ENCODE results near the gene SPC24. TPM values are rescaled to one million over a fixed set of nuclear protein-coding genes. Genes with fewer than 3 reads are reported as not detected.

Gene SPC24
- total and polyA plus RNA-seq, 9 of the 15 experiments (the other 6 are each of a cell fraction or from before 2014, with no cell fraction given) = 18.2 to 154 (median 60.9) TPM

GRCh38 chr19:11155373-11156120 lies at the start of gene SPC24 (continued):
- TF ChIP-seq GMEB1 (CRISPR knock-in tag; IDR thresholded peaks at IDR 0.05) (no peak), CHD2 (IDR thresholded peaks at IDR 0.05; ENCODE audit: low read depth, low read length) (peak; percentile 80), PCBP1 (IDR thresholded peaks at IDR 0.05; ENCODE audit: low read depth, low read length, poor library complexity, severe bottlenecking) (peak; percentile 71), TEAD1 (CRISPR knock-in tag; IDR thresholded peaks at IDR 0.05) (peak; percentile 23 to 29; a peak in 2 of 4 replicates), PPARD (CRISPR knock-in tag; IDR thresholded peaks at IDR 0.05) (no peak), LCOR (CRISPR knock-in tag; IDR thresholded peaks at IDR 0.05) (peak; percentile 65; the same call in 1 of the 2 replicates), NR4A1 (CRISPR knock-in tag; IDR thresholded peaks at IDR 0.05) (no peak), NR4A1 (tag; IDR thresholded peaks at IDR 0.05) (no peak), MYBL2 (IDR thresholded peaks at IDR 0.05; ENCODE audit: low read depth) (peak; percentile 94), MYBL2 (CRISPR knock-in tag; IDR thresholded peaks at IDR 0.05; ENCODE audit: borderline replicate concordance) (no peak), USF1 (CRISPR knock-in tag; IDR thresholded peaks at IDR 0.05) (no peak), CUX1 (CRISPR knock-in tag; IDR thresholded peaks at IDR 0.05) (no peak), FIP1L1 (IDR thresholded peaks at IDR 0.05; ENCODE audit: low read depth, low read length, poor library complexity, severe bottlenecking) (peak; percentile 71), PML (IDR thresholded peaks at IDR 0.05; ENCODE audit: low read length) (peak; percentile 75), ZNF347 (CRISPR knock-in tag; IDR thresholded peaks at IDR 0.05; ENCODE audit: low read depth) (no peak), EP300 (IDR thresholded peaks at IDR 0.05; ENCODE audit: low read length) (0 out of 2 replicates have a peak, but pooled peaks have one; percentile 2), NCOA6 (IDR thresholded peaks at IDR 0.05) (no peak)
